HuH-7 (cell line): ENCODE measurements around the gene RCAN3.

Source experiments
- DNase-seq: peaks from one replicate; pipeline ENCODE4 v3.0.0; 2011; ENCODE audit warnings: low spot score

Gene RCAN3

DNA sequence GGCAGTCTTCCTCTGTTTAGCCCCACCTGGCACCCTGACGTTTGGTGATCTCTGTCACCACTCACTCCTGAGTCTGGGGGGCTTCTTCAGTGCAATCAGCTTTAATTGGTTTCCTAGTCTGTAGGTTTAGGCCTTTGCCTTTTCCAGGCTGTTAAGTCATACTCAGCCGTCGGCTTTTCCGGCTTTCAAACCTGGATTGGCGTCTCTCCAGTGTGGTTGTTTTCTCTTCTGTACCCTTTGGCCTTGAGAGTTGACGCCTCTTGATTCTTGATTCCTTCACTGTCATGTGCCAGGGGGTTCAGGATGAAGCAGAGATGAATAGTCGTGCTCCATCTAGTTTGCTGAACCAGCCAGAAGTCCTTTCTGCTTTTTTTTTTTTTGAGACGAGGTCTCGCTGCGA lies 78.1 kb downstream of the RCAN3 start:
- no peak for DNase-seq

DNA sequence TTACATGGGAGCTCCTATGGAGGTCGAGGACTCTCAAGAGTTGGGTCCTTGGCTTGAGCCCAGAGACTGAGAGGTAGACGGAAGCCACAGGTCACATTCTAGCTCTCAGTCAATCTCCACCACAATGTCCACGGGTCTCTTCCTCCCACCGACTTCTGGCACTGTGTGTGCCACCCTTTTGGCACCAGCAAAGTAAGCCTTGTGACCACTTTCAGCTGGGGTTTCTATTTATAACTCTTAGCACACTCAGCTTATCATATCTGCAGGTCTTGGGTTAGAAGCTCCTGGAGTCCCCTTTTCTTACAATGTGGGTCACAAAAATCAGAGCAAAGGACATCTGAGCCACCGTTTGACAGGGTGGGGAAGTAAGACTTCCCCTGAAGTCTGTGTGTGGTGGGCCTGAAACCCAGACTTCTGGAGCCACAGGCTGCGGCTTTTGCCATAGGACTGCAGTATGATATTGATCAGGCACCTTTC lies 81.6 kb downstream of the RCAN3 start:
- DNase-seq: no peak

DNA sequence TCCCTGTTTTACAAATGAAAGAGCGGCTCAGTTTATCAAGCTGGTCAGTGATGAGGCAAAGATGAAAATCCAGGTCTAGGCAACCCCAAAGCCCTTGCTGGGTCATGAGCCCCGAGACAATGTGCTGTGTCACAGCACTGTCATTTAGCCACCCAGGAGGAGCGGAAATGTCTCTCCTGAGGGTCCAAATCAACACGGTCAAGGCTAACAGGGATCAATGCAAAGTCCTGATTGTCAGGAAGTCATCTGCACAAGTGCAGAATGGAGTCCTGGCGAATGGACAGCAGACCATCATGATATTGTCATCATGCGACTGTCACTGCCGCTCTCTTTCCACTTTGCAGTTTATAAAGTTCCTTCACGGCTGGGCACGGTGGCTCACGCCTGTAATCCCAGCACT lies 83.5 kb downstream of the RCAN3 start:
- DNase-seq: no peak

GRCh38 chr1:24586970-24587820 lies 84.6 kb downstream of the RCAN3 start:
- DNase-seq: peak; percentile 72

DNA sequence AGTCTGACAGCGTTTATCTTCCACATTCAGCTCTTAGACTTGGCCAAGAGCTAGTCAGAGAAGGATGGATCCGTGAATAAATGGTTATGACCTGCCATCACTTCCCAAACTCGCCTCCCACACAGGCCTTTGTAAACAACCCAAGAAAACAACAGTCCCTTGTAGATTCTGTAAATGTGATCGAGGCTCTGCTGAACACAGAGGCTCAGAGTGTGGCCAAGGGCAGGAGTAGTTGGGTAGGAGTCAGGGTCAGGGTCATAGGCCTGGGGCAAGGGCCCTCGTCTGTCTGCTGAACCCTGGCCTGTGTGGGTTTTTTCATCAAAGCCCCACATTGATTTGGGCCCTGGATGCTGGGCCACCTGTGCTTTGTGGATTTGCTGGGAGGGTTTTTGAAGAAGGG lies 85.9 kb downstream of the RCAN3 start:
- no peak for DNase-seq

- no peak for DNase-seq
Observed at GRCh38 chr1:24589200-24589599, 86.6 kb downstream of the RCAN3 start.
